NCI-H1417 (cell line): ENCODE measurements around the gene GJB3.

Experiments
- DNase-seq, 3 experiments: peaks; one replicate each; lab custom pipeline; 2025; lab: John Stamatoyannopoulos, UW

Gene GJB3

DNA sequence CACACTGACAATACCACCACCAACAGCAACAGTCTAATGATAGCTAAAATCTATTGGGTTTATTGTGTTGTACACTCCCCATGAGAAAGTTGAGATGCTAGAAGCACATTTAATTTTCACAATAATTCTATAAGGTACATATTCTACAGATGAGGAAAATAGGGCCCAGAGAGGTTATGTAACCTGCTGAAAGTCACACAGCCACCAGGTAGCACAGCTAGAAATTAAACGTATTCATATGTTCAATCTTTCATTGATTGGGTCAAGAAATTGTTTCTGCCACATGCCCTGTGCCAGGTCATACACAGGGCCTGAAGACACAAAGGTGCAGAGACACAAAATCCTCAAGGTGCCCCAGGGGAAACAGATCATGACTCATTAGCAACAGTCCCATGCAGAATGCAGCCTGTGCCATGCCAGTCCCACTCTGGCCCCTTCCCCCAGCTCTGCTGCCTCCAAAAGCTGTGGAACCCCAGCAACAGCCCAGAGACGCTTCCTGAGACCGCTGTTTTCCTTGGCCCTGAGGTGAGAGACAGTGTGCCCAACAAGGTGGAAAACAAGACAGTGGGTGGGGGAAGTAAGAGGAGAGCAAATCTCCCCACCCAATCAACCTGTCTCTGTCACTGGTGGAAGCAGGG is 43.9 kb downstream of the GJB3 start:
- no peak for DNase-seq

DNA sequence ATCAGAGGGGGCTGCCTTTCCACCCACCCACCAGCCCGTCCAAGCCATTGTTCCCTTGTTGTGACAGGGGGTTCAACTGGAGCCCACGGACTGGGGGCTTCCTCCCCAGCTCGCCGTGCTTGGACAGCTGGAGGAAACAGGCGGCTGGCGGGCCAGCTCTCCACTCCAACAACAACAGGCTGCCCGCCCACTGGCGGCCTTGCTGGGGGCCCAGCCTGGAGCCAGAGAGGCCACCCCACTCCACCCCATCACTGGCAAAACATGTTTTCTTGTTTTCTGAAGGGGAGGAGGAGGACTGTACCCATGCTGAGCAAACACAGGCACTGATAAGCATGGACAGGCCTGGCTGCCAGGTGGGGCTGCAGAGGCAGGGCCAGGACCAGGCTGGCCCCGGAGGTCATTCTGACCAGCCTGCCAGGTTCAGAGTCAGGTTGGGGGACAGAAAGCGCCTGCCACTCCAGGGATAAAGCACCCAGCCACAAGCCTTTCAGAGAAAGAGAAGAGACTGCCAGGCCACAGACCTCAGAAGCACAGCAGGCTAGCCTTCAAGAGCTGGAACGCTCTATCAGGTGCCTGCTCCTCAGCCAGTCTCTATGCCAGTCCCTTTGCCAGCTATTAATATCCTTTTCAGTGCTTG is 44.6 kb downstream of the GJB3 start:
- peak in 2 of 3 experiments; percentile 24 to 63 for DNase-seq

DNA sequence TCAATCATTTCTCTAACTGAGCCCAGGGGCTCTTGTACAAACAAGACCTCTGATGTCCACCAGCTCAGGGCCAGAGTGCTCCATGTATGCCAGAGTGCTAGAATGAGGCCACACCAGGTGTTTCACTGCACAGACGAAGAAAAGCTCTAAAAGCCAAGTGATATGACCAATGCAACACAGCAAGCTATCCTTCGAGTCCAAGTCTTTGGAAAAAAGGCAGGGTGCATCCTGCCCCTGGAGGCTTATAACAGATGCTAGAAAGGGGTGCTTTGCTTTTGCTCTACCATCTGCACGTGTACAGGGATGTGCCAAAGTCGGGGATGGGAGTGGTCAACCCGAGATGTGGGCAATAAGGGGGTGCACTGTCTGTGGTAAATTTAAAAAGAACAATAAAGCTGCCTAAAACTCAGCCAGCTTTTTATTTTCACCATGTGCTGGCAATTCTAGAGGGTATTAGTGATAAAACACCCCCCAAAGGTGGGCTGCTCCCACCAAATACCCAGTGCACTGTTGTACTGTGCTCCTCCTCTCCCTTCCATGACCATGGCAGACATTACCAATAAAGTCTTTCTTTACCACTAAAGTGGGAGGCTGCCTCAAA is 46.4 kb downstream of the GJB3 start:
- no peak for DNase-seq

DNA sequence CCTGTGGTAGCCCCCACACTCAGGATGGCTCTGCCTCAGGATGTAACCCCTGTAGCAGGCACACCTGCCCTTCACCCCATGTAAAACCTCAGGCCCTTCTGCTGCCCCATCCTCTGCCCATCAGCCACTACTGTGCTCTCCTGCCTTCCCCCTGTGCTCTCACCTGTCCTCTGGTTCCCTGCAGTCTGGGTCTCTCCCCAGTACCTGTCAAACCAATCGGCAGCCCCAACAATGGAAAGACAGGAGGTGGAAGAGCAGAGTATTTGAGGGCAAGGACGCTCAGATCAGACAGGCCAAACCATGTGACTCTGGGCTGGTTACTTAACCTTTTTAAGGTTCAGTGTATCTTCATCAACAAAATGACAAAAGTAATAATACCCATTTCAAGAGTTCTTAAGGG is 47.6 kb downstream of the GJB3 start:
- DNase-seq = no peak

DNA sequence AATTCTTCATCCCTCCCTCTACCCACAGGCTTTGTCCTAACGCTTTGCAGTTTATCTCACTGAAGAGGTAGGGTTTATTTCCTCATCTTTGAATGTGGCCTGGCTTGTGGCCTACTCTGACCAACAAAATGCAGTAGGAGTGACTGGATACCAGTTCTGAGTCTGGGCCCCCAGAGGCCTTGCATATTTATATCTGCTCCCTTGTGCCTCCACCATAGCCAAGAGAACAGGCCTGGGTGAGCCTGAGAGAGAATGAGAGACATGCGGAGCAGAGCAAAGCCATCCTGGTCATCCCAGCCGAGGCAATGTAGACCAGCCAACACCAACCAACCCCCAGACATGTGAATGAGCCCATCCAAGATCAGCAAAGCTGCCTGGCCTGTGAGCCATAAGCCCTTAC is 48.2 kb downstream of the GJB3 start:
- no peak for DNase-seq

DNA sequence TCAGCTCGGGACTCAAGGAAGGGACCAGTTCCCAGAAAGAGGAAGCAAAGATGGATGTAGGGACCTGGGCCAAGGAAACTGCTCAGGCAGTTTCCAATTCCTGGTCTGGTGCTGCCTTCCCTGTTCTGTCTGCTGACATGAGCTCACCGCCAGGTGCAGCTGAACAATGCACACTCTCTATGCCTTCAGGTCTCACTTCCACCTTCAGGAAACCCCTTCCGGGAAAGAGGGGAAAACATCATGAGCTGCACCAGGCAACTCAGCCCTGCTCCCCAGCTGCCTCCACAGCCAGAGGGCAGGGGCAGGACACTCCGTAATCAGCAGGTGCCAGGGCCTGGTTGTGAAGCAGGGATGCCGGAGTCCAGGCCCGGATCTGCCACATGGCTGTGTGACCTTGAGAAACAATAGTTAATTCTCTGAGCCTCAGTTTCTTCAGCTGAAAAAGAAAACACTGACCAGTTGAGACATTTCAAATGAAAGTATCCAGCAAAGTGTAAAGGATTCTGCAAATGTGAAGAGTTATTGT is 50.8 kb downstream of the GJB3 start:
- peak in 2 of 3 experiments; percentile 27 to 64 for DNase-seq

DNA sequence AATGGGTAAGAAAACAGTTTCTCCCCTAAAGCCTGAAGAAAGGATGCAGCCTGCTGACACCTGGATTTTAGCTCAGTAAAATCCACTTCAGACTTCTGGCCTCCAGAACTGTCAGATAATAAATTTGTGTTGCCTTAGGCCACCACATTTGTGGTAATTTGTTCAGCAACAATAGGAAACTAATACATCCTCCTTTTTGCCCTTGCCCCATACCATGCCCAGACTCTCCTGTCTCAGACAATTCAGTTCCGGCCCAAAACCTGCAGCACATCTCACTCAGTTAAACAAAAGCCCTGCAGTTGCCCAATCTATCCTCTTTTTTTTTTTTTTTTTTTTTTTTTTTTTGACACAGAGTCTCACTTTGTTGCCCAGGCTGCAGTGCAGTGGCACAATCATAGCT is 52.7 kb downstream of the GJB3 start:
- no peak for DNase-seq
